D341Med (cell line): ENCODE measurements around the gene ZNF561.
"Not testable (repeated sequence)": the region's sequence is repeated elsewhere in the genome, so short reads cannot be mapped to it uniquely, and the experiment has no call there.

ENCODE experiments used
- DNase-seq: peaks from one replicate; pipeline ENCODE4 v3.0.0; 2012; ENCODE audit warnings: low spot score

ZNF561 gene

DNA sequence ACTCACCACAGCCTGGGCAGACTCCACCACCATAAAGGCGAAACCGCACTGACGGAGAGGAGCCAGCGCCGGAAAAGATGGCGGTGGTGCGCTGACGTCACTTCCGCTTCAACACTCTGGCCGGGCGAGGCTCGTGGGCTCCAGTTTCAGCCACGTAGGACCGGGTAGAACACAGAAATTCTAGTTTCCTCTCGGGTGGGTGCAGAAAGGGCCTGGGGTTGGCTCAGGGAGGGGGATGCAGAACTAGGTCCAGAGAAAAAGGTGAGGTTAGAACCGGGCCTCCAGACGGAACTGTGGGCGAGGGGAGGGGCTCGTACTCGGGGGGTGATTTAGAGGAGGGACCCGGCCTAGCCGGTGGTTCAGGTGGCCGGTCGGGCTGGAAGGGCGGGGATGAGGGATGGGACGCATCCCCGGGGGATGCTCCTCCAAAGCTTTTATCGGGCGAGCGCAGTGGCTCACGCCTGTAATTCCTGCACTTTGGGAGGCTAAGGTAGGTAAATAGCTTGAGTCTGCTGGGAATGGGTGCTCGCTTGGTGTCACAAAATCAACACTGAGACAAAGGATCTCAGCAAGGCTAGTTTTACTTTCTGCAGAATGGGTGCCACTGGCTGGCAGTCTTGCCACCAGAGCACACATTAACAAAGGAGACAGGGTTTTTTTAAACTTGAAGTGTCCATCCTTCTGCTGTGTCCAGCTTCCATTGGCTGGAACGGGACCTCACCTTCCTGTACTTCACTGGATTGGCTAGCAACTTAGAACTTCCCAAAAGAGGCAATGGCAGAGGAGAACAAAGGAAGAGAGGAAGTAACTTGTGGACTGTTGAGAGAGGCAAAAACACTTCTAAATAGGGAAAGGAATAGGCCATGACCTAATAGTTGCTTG lies at the start of gene ZNF561:
ZNF561 (minus strand) TSS at position 77 of the 882 bp plus-strand sequence. CDS start 1,776 bp downstream, outside the sequence.
- DNase-seq = peak; percentile 92

DNA sequence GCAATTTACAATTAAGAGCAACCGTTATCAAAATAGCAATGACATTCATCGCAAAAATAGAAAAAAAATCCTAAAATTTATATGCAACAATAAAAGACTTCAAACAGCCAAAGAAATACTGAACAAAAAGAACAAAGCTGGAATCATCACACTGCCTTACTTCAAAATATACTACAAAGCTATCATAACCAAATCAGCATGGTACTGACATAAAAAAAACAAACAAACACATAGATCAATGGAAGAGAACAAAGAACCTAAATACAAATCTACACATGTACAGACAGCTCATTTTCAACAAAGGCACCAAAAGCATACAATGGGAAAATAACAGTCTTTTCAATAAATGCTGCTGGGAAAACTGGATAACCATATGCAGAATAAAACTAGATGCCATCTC lies 47.5 kb upstream of the ZNF561 start:
- no peak for DNase-seq

DNA sequence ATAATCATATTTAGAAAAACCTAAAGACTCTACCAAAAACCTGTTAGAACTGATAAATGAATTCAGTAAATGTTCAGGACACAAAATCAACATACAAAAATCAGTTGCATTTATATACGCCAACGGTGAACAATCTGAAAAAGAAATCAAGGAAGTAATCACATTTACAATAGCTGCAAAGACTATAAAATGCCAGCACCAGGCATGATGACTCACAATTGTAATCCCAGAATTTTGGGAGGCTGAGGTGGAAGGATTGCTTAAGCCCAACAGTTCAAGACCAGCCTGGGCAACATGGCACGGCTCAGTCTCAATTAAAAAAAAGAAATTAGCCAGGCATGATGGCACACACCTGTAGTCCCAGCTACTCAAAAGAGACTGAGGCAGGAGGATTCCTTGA lies 46.9 kb upstream of the ZNF561 start:
- DNase-seq = no peak

DNA sequence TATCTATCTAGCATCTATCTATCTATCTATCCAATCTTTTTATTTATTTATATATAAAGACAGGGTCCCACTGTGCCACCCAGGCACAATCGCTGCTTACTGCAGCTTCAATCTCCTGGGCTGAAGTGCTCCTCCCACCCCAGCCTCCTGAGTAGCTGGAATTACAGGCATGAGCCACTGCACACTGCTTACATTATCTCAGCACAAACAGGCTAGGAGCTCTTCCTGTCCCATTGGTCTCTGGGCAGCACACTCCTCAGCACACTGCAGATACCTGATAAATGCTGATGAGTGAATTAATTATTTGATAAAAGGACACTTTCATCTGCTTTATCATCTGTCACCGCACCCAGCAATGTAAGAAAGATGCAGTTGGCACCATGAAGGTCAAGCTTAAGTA lies 37.7 kb upstream of the ZNF561 start:
- DNase-seq = no peak

DNA sequence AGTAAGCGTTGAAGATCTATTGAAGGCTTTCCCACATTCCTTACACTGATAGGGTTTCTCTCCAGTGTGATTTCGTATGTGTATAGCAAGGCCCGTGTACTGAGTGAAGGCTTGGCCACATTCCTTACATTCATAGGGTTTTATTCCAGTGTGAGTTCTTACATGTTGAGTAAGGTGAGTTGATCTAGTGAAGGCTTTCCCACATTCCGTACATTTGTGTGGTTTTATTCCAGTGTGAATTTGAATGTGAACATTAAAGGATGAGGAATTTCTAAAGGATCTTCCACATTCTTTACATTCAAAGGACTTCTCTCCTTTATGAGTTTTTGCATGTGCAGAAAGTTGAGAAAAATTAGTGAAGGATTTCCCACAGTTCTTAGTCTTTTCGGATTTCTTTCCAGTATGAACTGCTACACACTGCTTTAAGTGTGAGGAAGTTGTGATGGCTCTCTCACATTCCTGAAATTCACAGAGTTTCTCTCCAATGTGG lies 32.1 kb upstream of the ZNF561 start:
- DNase-seq = not testable (repeated sequence)

DNA sequence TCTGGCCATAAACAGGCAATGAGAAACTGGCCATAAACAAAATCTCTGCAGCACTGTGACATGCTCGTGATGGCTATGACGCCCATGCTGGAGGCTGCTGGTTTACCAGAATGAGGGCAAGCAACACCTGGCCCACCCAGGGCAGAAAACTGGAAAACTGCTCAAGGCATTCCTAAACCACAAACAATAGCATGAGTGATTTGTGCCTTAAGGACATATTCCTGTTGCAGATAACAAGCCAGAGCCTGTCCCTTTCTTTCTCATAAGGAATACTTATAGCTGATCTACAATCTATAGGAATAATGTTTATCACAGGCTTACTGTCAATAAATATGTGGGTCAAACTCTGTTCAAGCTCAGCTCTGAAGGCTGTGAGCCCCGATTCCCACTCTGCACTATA lies 30.4 kb upstream of the ZNF561 start:
- DNase-seq = not testable (repeated sequence)

DNA sequence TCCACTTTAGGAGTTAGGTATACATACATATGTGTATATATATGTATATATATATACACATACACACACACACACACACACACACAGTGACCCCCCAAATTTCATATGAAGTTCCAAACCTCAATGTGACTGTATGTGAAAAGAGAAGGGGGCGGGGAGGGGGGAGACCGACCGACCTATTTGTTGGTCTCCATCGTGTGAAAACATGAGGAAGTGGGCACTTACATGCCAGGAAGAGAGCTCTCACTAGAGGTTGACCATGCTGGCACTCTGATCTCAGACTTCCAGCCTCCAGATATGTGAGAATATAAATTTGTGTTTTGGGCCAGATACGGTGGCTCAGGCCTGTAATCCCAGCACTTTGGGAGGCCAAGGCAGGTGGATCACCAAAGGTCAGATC lies 29.3 kb upstream of the ZNF561 start:
- DNase-seq = no peak

DNA sequence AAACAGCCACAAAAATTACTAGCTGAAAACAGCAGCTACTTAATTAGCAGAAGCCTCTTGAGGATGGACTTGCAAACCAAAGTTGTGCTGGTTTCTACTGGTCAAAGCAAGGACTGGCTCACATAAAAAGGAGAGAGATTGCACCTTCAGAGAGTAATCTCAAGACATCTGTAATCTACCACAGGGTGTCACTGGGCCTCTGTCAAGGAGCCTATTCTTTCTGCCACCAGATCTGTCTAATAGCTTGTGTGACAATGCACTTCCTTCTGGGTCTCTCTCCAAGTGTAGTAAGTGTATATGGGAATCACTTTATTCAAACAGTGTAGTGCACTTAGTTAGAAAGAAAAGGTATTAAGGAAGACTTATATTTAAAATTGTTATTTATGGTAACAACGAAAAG lies 24.4 kb upstream of the ZNF561 start:
- peak; percentile 35 for DNase-seq

DNA sequence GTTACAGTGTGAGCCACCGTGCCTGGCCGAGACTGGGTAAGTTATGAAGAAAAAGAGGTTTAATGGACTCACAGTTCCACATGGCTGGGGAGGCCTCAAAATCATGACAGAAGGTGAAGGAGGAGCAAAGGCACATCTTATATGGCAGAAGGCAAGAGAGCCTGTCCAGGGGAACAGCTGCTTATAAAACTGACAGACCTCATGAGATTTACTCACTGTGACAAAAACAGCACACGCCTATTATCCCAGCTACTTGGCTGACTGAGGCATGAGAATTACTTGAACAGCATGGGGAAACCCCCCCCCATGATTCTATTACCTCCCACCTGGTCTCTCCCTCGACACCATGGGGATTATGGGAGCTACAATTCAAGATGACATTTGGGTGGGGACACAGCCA lies 23.4 kb upstream of the ZNF561 start:
- peak; percentile 28 for DNase-seq

DNA sequence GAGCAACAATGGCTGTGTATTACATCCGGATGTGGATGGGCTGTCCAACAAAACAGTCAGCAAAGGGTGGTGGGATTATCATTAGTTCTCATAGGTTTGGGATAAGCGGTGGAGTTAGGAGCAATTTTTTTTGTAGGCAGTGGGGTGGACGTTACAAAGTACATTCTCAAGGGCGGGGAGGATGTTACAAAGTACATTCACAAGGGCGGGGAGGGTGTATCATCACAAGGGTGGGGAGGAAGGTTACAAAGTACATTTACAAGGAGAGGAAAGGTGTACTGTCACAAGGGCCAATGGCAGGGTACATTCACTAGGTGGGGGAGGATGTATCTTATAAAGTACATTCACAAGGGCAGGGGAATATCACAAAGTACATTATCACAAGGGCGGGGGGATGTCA lies 20.8 kb upstream of the ZNF561 start:
- DNase-seq = no peak

DNA sequence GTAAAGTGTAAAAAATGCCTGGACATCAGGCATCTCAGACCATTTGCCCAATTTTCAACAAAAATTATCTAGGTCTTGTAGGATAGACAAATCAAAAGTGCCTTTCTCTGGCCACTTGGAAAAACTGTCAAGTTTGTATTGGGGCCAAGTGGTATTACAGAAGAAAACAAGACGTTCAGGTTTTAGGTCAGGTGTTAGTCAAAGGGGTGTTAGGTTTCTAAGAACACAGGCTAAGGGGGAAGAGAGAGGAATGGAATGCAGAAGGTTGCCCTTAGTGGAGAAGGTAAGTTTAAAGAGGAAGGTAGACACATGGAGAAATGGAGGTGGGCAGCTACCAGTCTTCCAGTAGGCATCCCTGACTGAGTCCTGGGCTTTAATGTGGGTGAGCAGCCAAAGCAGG lies 19.9 kb upstream of the ZNF561 start:
- no peak for DNase-seq

DNA sequence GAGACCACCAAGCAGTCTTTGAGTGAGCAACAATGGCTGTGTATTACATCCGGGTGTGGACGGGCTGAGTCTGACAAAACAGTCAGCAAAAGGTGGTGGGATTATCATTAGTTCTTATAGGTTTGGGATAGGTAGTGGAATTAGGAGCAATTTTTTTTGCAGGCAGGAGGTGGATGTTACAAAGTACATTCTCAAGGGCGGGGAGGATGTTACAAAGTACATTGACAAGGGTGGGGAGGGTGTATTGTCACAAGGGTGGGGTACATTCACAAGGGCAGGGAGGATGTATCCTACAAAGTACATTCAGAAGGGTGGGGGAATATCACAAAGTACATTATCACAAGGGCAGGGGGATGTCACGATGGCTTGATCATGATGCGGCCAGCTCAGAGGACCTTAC lies 15.0 kb upstream of the ZNF561 start:
- no peak for DNase-seq

DNA sequence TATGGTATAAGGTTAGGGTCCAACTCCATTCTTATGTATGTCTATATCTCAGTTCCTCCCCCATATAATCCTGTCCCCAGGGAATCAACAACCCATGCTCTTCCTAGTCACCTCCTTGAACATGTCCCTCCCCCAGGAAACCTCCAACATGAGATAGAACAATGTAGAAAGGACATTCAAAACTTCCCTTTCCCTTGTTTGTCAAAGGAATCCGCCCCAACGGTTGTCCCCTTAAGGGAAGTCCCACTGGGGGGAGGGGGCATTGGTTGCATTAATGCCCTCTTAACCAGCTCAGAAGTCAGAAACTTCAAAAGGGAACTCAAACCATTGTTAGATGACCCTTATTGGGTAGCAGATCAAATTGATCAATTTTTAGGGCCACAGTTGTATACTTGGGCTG lies 6.8 kb upstream of the ZNF561 start:
- DNase-seq = no peak

DNA sequence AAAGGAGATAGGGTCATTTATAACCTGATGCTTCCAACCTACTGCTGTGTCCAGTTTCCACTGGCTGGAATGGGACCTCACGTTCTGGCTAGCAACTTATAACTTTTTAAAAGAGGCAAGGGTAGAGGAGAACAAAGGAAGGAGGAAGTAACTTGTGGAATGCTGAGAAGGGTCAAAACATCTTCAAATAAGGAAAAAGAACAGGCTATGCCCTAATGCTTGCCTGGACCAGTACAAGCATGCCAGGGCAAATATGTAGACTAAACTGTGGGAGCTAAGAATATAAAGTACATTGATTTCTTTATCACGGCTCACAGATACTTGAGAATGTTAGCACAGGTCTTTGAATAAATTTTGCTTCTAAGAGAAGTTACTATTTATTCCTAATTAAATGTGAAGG lies 1.5 kb upstream of the ZNF561 start:
- DNase-seq = no peak

DNA sequence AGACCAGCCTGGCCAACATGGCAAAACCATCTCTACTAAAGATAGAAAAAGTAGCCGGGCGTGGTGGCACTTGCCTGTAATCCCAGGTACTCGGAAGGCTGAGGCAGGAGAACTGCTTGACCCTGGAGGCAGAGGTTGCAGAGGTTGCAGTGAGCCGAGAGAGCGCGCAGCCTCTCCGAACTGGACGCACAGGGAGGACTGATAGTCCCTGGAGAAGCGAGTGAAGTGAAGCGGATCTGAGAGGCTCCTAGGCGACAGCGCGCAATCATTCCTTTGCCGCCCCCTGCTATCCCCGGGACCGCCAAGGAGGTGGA lies 233 bp downstream of the ZNF561 start:
- DNase-seq = no peak

DNA sequence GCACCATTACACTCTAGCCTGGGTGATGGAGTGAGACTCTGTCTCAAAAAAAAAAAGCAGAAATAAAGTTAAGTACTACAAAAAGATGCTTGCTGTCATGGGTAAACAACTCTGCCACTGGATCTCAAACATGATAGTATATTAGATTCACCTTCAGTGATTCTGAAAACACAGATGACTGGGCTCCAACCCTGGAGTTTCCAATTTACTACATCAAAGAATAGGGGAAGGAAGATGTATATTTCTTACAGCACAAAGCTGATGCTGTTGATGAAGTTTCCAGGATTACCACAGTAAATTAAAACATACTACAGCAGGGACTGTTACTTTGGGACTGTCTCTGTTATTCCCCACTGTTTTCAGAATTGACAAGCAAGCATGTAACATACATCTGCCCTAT lies 5.2 kb downstream of the ZNF561 start:
- DNase-seq = no peak

DNA sequence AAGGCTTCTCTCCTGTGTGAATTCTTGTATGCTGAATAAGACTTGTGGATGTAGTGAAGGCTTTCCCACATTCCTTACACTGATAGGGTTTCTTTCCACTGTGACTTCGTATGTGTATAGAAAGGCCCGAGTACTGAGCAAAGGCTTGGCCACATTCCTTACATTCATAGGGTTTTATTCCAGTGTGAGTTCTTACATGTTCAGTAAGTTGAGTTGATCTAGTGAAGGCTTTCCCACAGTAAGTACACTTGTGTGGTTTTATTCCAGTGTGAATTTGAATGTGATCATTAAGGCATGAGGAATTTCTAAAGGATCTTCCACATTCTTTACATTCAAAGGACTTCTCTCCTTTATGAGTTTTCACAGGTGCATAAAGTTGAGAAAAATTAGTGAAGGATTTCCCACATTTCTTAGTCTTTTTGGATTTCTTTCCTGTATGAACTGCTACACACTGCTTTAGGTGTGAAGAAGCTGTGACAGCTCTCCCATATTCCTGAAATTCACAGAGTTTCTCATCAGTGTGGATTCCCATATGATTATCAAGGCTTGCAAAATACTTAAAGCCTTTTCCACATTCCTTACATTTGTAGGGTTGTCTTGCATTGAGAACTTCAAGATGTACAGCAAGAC lies 10.4 kb downstream of the ZNF561 start:
- no peak for DNase-seq

DNA sequence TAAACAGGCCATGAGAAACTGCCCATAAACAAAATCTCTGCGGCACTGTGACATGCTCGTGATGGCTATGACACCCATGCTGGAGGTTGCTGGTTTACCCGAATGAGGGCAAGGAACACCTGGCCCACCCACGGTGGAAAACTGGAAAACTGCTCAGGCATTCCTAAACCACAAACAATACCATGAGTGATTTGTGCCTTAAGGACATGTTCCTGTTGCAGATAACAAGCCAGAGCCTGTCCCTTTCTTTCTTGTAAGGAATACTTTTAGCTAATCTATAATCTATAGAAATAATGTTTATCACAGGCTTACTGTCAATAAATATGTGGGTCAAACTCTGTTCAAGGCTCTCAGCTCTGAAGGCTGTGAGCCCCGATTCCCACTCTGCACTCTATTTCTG lies 12.1 kb downstream of the ZNF561 start:
- no peak for DNase-seq

DNA sequence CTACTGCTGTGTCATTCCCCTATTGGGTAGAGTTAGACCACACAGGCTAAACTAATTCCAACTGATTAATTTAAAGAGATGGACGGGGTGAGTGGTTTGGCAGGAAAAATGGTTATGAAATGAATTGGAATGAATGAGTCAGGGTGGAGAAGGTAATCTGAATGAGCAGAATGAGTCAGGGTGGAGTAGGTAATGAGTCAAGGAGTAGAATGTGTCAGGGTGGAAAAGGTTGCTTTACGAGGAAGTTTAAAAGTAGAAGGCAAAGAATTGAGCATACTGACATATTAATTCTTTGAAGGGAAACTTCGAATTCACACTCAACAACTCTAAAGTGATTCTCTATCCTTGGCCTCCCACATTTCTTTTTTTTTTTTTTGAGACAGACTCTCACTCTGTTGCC lies 24.0 kb downstream of the ZNF561 start:
- no peak for DNase-seq

DNA sequence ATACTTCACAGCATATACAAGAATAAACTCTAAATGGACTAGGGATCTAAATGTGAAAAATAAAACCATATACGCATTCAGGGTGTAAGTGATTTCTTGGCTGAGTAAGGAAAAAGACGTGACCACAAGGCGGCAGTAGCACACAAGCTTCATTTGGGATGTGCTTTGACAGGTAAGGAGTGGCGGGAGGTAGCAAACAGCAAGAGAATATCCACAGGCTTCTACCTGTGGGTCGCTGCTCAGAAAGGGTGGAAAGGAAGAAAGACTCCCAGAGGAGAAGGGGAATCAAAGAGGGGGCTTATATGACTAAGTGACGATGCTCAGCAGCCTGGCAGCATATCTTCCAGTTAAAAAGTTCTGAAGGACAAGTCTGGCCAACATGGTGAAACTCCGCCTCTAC lies 34.3 kb downstream of the ZNF561 start:
- peak; percentile 46 for DNase-seq

DNA sequence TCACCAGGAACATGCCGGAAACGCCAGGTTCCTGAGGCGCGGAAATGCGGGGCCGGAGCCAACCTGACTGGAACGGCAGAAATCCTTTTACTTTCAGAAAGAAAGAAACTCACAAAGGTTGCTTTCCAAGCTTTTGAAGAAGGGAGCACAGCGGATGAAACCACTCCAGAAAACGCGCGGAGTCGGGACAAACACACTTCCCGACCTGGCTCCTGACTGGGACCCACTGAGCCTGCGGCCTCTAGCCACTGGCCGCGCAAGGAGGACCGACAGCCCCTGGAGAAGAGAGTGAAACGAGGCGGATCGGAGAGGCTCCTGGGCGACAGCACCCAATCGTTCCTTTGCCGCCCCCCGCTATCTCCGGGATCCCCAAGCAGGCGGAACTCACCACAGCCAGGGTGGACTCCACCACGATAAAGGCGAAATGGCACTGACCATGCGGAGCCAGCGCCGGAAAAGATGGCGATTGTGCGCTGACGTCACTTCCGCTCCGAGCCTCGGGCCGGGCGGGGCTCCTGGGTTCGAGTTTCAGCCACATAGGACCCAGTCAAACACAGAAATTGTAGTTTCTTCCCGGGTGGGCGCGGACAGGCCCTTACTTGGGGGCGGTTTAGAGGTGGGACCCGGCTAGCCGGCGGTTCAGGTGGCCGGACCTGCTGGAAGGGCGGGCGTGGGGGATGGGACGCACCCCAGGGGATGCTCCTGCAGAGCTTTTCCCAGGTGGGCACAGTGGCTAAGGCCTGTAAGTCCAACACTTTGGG lies 36.8 kb downstream of the ZNF561 start, which contains the start of gene ZNF121:
ZNF121 (minus strand) TSS at position 432 of the 761 bp plus-strand sequence. CDS start 16,407 bp downstream, outside the sequence.
- DNase-seq = peak; percentile 91

DNA sequence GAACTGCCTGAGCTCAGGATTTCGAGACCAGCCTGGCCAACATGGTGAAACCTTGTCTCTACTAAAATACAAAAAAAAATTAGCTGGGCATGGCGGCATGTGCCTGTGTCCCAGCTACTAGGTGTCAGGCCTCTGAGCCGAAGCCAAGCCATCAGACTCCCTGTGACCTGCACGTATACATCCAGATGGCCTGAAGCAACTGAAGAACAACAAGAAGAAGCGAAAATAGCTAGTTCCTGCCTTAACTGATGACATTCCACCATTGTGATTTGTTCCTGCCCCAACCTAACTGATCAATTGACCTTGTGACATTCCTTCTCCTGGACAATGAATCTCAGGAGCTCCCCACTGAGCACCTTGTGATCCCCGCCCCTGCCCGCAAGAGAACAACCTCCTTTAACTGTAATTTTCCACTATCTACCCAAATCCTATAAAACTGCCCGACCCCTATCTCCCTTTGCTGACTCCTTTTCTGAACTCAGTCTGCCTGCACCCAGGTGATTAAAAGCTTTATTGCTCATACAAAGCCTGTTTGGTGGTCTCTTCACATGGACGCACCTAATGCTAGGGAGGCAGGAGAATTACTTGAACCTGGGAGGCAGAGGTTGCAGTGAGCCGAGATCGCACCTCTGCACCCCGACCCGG lies 38.8 kb downstream of the ZNF561 start:
- not testable (repeated sequence) for DNase-seq
